Neural cell (in vitro differentiated cells): ENCODE results near the gene RIF1.

Experiments used
- CTCF ChIP-seq: fragments of 450-650 bp; IDR thresholded peaks from 2 replicates; pipeline ENCODE4 v1.5.1; 2014; ENCODE audit warnings: antibody characterized with exemption, mild to moderate bottlenecking, moderate library complexity; ENCODE audit not compliant: poor library complexity, severe bottlenecking
- EP300 ChIP-seq: fragments of 450-650 bp; conservative IDR thresholded peaks from 2 replicates; pipeline ENCODE4 v1.6.1; 2014; ENCODE audit warnings: antibody characterized with exemption, mild to moderate bottlenecking, moderate library complexity; ENCODE audit not compliant: poor library complexity, severe bottlenecking
- EZH2 ChIP-seq: fragments of 200-600, 300-800 bp; shearing (Covaris generic), sonication (generic); IDR thresholded peaks from 2 replicates; pipeline ENCODE4 v1.6.1; 2014; ENCODE audit warnings: antibody characterized with exemption, low read length, borderline replicate concordance, mild to moderate bottlenecking; ENCODE audit not compliant: insufficient read depth, poor library complexity, severe bottlenecking
- POLR2AphosphoS5 ChIP-seq: IDR thresholded peaks from 2 replicates; pipeline ENCODE4 v1.6.1; 2012
- RAD21 ChIP-seq: fragments of 450-650 bp; conservative IDR thresholded peaks from 2 replicates; pipeline ENCODE4 v1.6.1; 2014; ENCODE audit warnings: antibody characterized with exemption, mild to moderate bottlenecking, moderate library complexity
- REST ChIP-seq: IDR thresholded peaks from 2 replicates; pipeline ENCODE4 v1.6.1; 2012; ENCODE audit warnings: borderline replicate concordance
- TAF1 ChIP-seq: IDR thresholded peaks from 2 replicates; pipeline ENCODE4 v1.6.1; 2012; ENCODE audit warnings: low read depth

GRCh38 chr2:151422917-151423439, 13.3 kb downstream of the RIF1 start:
- TF ChIP-seq CTCF: no peak
- TF ChIP-seq REST: no peak
- TF ChIP-seq POLR2AphosphoS5: no peak
- TF ChIP-seq EP300: no peak
- no peak for TF ChIP-seq EZH2
- no peak for TF ChIP-seq RAD21
- no peak for TF ChIP-seq TAF1
